Caco-2 (cell line): ENCODE results near the gene AOX1. TPM values are rescaled to one million over a fixed set of nuclear protein-coding genes. Genes with fewer than 3 reads are reported as not detected.

Source experiments
- BruUV-seq: library from RNA; stranded (reverse); fragments of 400-500 nt; replicated peaks from 2 replicates; lab custom pipeline; 2021; lab: Mats Ljungman, UMichigan
- CTCF ChIA-PET: fragments of 300-600 bp; sonication (Branson Sonifier 250); formaldehyde crosslinking; loops from one replicate; lab custom pipeline; 2022; ENCODE audit warnings: antibody characterized with exemption; lab: Charles Lee
- POLR2A ChIA-PET: fragments of 300-600 bp; sonication (Branson Sonifier 250); formaldehyde crosslinking; loops from one replicate; lab custom pipeline; 2022; ENCODE audit warnings: antibody characterized with exemption; lab: Charles Lee
- DNase-seq, 2 experiments: peaks; one replicate each; pipeline versions ENCODE4 v3.0.0 to v3.0.0-alpha.2; 2020 to 2022
- H3K27me3 ChIP-seq: replicated peaks from 2 replicates; pipeline ENCODE4 v1.6.0; 2011; ENCODE audit warnings: low read length; ENCODE audit not compliant: control insufficient read depth, insufficient read depth
- H3K36me3 ChIP-seq: 2 replicates; pipeline ENCODE4 v1.5.1; 2011; ENCODE audit warnings: low read length; ENCODE audit not compliant: control insufficient read depth, insufficient read depth
- H3K4me1 ChIP-seq: fragments of 250-450 bp; sonication (Bioruptor Pico); 2 replicates; pipeline ENCODE4 v1.5.1; 2020; ENCODE audit warnings: mild to moderate bottlenecking
- H3K4me3 ChIP-seq: 2 replicates; pipeline ENCODE4 v1.5.1; 2011; ENCODE audit warnings: low read depth, mild to moderate bottlenecking, control low read depth, low read length
- H3K9me3 ChIP-seq: fragments of 250-450 bp; sonication (Bioruptor Pico); 2 replicates; pipeline ENCODE4 v1.5.1; 2020; ENCODE audit warnings: mild to moderate bottlenecking, moderate library complexity
- H3K27ac Mint-ChIP-seq: one replicate; pipeline ENCODE4 v1.8.0; 2022; ENCODE audit warnings: mixed read lengths; ENCODE audit not compliant: unreplicated experiment
- H3K27me3 Mint-ChIP-seq: one replicate; pipeline ENCODE4 v1.8.0; 2022; ENCODE audit warnings: mixed read lengths; ENCODE audit not compliant: insufficient read depth, unreplicated experiment
- H3K36me3 Mint-ChIP-seq: one replicate; pipeline ENCODE4 v1.8.0; 2022; ENCODE audit warnings: mild to moderate bottlenecking, mixed read lengths; ENCODE audit not compliant: insufficient read depth, unreplicated experiment
- H3K4me1 Mint-ChIP-seq: one replicate; pipeline ENCODE4 v1.8.0; 2022; ENCODE audit warnings: low read depth, mixed read lengths; ENCODE audit not compliant: unreplicated experiment
- H3K4me3 Mint-ChIP-seq: one replicate; pipeline ENCODE4 v1.8.0; 2022; ENCODE audit warnings: mild to moderate bottlenecking, moderate library complexity, mixed read lengths; ENCODE audit not compliant: unreplicated experiment
- H3K9me3 Mint-ChIP-seq: one replicate; pipeline ENCODE4 v1.8.0; 2022; ENCODE audit warnings: mixed read lengths; ENCODE audit not compliant: unreplicated experiment
- intact Hi-C: fragments of 100-400 bp; cut with micrococcal nuclease; formaldehyde crosslinking; loops from one replicate; pipeline ENCODE4 v1.10.0; 2022; ENCODE audit not compliant: unreplicated experiment
- total RNA-seq: library from RNA; stranded (reverse); gene quantifications from 2 replicates; pipeline ENCODE4 v1.2.3, GENCODE V29; 2022
- TF ChIP-seq, protein P1 (sequence below), 2 experiments: fragments of 200-600 bp in 1 of 2; IDR thresholded peaks; 1 replicate in 1 of 2; 2 replicates in 1 of 2; pipeline versions ENCODE4 v1.5.1 to v1.8.0; 2011 to 2022; ENCODE audit warnings: antibody characterized with exemption in 1 of 2, control low read depth in 1 of 2, inconsistent platforms in 1 of 2, low read depth in 1 of 2, low read length in 1 of 2, mild to moderate bottlenecking in 1 of 2, moderate library complexity in 1 of 2; ENCODE audit not compliant: insufficient read depth in 1 of 2, severe bottlenecking in 1 of 2, unreplicated experiment in 1 of 2

AOX1 gene
- total RNA-seq, 1 experiment from 2014 or later: 0.79 TPM

DNA sequence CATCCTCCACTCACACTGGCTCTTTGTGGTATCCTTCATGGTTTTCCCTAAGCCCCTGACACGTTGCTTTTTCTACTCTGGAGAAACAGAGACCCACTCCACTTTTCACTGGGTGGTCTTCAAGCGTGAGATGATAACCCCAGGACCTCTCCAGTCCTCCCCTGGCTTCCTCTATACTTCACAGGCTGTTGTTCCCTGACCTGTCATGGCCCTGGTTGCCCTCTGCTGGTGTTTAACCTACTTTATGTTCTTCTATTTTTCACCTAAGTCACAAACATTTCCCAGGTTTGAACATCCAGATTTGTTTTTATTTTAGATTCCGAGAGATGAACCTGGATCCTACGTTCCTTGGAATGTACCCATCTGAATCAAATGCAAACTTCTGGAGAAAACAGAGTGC is 84.5 kb downstream of the AOX1 start:
- H3K9me3 Mint-ChIP-seq: no peaks in the 10 kb centered on the region
- ChIA-PET POLR2A (no interaction called here), CTCF (interaction anchor here (0.8 kb wide), 1 partner anchor 52 kb away, joined by 3 read pairs; no protein-coding TSS in a partner anchor)
- no peaks in the 10 kb centered on the region for H3K27me3 Mint-ChIP-seq
- H3K36me3 Mint-ChIP-seq: no peaks in the 10 kb centered on the region
- no peak overlapping the region for H3K4me3 Mint-ChIP-seq
- no TSS peak for BruUV-seq
- H3K27me3 ChIP-seq: no peaks in the 10 kb centered on the region
- DNase-seq: peak in 1 of 2 experiments; percentile 13
- H3K36me3 ChIP-seq: no peaks in the 10 kb centered on the region
- no peaks in the 10 kb centered on the region for H3K4me1 Mint-ChIP-seq
- no peaks in the 10 kb centered on the region; the same call in 1 of the 2 replicates for H3K9me3 ChIP-seq
- intact Hi-C loops: loop anchor here (1.0 kb wide), 3 partner anchors 33 to 92 kb away; no protein-coding TSS in a partner anchor
- TF ChIP-seq, protein P1, sequence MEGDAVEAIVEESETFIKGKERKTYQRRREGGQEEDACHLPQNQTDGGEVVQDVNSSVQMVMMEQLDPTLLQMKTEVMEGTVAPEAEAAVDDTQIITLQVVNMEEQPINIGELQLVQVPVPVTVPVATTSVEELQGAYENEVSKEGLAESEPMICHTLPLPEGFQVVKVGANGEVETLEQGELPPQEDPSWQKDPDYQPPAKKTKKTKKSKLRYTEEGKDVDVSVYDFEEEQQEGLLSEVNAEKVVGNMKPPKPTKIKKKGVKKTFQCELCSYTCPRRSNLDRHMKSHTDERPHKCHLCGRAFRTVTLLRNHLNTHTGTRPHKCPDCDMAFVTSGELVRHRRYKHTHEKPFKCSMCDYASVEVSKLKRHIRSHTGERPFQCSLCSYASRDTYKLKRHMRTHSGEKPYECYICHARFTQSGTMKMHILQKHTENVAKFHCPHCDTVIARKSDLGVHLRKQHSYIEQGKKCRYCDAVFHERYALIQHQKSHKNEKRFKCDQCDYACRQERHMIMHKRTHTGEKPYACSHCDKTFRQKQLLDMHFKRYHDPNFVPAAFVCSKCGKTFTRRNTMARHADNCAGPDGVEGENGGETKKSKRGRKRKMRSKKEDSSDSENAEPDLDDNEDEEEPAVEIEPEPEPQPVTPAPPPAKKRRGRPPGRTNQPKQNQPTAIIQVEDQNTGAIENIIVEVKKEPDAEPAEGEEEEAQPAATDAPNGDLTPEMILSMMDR (IDR thresholded peaks at IDR 0.05; ENCODE audit: insufficient read depth in 1 of 2, low read depth in 1 of 2, low read length in 1 of 2, severe bottlenecking in 1 of 2, unreplicated experiment in 1 of 2): peak; percentile 15 to 18
- no peak overlapping the region for H3K27ac Mint-ChIP-seq
- no peak overlapping the region for H3K4me3 ChIP-seq
- H3K4me1 ChIP-seq: peaks cover 16% of the 10 kb centered on the region

DNA sequence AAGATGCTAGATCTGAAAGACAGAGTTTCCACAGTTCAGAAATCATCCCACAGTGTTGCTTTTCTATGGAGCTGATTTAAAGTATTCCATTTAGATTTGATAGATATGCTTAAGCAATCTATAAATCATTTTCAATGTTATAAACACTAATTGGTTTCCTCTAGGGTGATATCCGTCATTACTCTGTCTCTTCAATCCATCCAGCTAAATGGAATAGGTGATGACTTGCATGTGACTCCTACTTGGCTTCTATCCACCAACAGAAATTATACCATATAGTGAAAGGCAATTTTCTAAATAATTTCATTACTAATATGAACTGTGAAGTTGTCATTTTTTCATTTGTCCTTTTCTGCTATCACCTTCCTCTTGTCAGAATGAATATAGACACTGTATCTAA is 84.9 kb downstream of the AOX1 start:
- TF ChIP-seq, protein P1 (IDR thresholded peaks at IDR 0.05; ENCODE audit: insufficient read depth in 1 of 2, low read depth in 1 of 2, low read length in 1 of 2, severe bottlenecking in 1 of 2, unreplicated experiment in 1 of 2): no peak
- Histone ChIP-seq H3K36me3 (no peaks in the 10 kb centered on the region), H3K4me1 (peaks cover 12% of the 10 kb centered on the region), H3K9me3 (no peaks in the 10 kb centered on the region; the same call in 1 of the 2 replicates), H3K4me3 (no peak overlapping the region), H3K27me3 (no peaks in the 10 kb centered on the region)
- H3K4me1 Mint-ChIP-seq: no peaks in the 10 kb centered on the region
- no peak for DNase-seq
- CTCF ChIA-PET: interaction anchor here (0.8 kb wide), 1 partner anchor 52 kb away, joined by 3 read pairs; no protein-coding TSS in a partner anchor
- POLR2A ChIA-PET: no interaction called here
- H3K4me3 Mint-ChIP-seq: no peak overlapping the region
- no peaks in the 10 kb centered on the region for H3K9me3 Mint-ChIP-seq
- H3K36me3 Mint-ChIP-seq: no peaks in the 10 kb centered on the region
- BruUV-seq: no TSS peak
- H3K27me3 Mint-ChIP-seq: no peaks in the 10 kb centered on the region
- intact Hi-C loops: loop anchor here (1.0 kb wide), 3 partner anchors 33 to 92 kb away; no protein-coding TSS in a partner anchor
- H3K27ac Mint-ChIP-seq: no peak overlapping the region

- Histone ChIP-seq H3K27me3 (no peaks in the 10 kb centered on the region), H3K36me3 (no peaks in the 10 kb centered on the region), H3K4me1 (no peaks in the 10 kb centered on the region), H3K9me3 (no peaks in the 10 kb centered on the region; the same call in 1 of the 2 replicates), H3K4me3 (no peak overlapping the region)
- H3K27me3 Mint-ChIP-seq: no peaks in the 10 kb centered on the region
- TF ChIP-seq, protein P1 (IDR thresholded peaks at IDR 0.05; ENCODE audit: insufficient read depth in 1 of 2, low read depth in 1 of 2, low read length in 1 of 2, severe bottlenecking in 1 of 2, unreplicated experiment in 1 of 2): no peak
- H3K4me3 Mint-ChIP-seq: no peak overlapping the region
- H3K9me3 Mint-ChIP-seq: no peaks in the 10 kb centered on the region
- H3K27ac Mint-ChIP-seq: no peak overlapping the region
- no TSS peak for BruUV-seq
- ChIA-PET POLR2A (no interaction called here), CTCF (no interaction called here)
- H3K36me3 Mint-ChIP-seq: no peaks in the 10 kb centered on the region
- no peak for DNase-seq
- H3K4me1 Mint-ChIP-seq: no peaks in the 10 kb centered on the region
- intact Hi-C loops: no loop called here
Measured at GRCh38 chr2:200673191-200673590, 87.4 kb downstream of the AOX1 start.
